ENCODE results near the gene SMG6.
A peak's percentile ranks its signal among the peaks of the same experiment; 100 is the strongest.

The SMG6 gene

DNA sequence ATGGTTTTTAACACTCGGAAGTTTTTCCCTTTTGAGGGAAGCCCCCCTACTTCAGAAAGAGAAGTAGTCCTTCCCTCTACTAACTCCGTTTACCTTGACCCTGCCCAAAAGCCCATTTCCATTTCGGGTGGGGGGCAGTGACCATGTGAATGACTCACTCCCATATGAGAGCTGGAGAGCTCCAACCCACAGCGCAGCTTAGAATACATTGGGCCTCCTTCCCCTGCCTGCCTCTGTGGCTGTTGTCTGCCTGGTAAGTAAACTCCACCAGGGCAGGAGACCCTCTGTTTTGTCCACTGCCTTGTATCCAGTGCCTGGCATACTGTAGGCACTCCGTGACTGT lies 34.7 kb upstream of the SMG6 start:
- in situ Hi-C loops (cut with MboI; ENCODE audit: low pct_unique_long_range_greater_than_20kb, low sequenced_read_pairs, unreplicated experiment): no loop called here
- no peak for DNase-seq (ENCODE audit: low spot score)
- TF ChIP-seq, protein P1, sequence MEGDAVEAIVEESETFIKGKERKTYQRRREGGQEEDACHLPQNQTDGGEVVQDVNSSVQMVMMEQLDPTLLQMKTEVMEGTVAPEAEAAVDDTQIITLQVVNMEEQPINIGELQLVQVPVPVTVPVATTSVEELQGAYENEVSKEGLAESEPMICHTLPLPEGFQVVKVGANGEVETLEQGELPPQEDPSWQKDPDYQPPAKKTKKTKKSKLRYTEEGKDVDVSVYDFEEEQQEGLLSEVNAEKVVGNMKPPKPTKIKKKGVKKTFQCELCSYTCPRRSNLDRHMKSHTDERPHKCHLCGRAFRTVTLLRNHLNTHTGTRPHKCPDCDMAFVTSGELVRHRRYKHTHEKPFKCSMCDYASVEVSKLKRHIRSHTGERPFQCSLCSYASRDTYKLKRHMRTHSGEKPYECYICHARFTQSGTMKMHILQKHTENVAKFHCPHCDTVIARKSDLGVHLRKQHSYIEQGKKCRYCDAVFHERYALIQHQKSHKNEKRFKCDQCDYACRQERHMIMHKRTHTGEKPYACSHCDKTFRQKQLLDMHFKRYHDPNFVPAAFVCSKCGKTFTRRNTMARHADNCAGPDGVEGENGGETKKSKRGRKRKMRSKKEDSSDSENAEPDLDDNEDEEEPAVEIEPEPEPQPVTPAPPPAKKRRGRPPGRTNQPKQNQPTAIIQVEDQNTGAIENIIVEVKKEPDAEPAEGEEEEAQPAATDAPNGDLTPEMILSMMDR (IDR thresholded peaks at IDR 0.05; ENCODE audit: extremely low read depth, insufficient read depth, missing control alignments): no peak

DNA sequence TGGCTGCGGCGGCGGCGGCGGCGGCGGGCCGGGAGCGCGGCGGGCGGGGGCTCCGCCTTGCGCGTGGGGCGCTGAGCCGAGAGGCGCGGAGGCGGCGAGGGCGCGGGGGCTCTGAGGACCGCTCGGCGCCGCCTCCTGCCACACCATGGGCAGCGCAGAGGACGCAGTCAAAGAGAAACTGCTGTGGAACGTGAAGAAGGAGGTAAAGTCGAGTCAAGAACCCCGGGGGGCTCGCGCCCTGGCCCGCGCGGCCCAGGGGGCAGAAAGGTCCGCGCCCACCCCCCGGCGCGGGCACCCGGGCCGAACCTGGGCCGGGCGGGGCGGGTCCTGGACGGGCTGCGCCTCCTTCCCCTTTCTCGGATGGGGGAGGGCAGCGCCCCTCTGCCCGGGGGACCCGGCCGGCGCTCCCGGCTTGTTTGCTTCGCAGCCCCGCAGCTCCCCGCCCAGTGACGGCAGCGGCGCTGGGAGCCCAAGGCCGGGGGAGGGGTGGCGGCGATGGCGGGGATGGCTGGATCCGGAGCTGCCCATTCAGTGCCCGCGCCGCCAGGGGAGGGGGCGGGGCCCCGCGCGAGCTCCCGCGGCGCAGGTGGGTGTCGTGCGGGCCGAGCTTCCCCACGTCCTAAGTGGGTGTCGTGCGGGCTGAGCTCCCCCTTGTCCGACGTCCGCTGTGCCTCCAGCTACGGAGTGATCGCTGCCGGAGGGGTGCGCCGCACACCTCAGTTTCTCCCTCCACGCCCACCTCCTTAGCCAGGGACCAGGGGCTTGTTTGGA lies 34.1 kb upstream of the SMG6 start:
- TF ChIP-seq, protein P1 (IDR thresholded peaks at IDR 0.05; ENCODE audit: extremely low read depth, insufficient read depth, missing control alignments): no peak
- in situ Hi-C loops (cut with MboI; ENCODE audit: low pct_unique_long_range_greater_than_20kb, low sequenced_read_pairs, unreplicated experiment): no loop called here
- DNase-seq (ENCODE audit: low spot score): peak; percentile 82

DNA sequence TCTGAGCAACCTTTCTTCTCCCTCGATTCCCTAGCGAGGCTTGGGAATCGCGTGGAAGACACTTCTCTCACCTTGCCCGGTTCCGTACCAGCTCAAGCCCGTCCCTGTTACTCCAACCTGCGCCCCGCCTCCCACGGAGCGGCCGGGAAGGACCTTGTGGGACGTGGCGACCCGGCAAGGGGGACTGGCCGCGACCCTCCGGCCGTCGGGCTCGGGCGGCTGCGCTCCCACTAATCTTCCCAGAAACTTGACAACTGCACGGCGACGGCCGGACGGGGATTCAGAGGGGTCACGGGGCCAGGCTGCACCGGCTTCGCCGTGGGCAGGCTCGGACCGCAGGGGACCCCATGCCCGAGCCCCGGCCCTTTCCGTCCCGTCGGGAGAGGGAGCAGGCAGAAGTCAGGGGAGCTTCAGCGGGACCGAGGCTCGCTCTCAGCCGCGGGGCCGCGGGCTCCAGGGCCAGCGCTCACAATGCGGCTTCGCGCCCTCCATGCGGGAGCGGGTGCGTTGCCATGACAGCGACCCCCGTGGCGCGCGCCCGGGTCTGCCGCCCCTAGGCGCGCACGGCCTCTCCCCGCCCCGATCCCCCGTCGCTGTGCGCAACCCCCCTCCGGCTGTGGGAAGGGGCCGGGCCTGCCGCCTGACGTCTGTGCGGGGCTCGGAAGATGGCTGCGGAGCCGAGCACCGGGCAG lies 33.4 kb upstream of the SMG6 start, which contains the start of gene SGSM2:
TSS of gene SGSM2 (plus strand) at position 650 of the 692 bp plus-strand sequence. CDS start 188 bp downstream, outside the sequence.
- TF ChIP-seq, protein P1 (IDR thresholded peaks at IDR 0.05; ENCODE audit: extremely low read depth, insufficient read depth, missing control alignments): no peak
- peak; percentile 95 for DNase-seq (ENCODE audit: low spot score)
- in situ Hi-C loops (cut with MboI; ENCODE audit: low pct_unique_long_range_greater_than_20kb, low sequenced_read_pairs, unreplicated experiment): no loop called here

DNA sequence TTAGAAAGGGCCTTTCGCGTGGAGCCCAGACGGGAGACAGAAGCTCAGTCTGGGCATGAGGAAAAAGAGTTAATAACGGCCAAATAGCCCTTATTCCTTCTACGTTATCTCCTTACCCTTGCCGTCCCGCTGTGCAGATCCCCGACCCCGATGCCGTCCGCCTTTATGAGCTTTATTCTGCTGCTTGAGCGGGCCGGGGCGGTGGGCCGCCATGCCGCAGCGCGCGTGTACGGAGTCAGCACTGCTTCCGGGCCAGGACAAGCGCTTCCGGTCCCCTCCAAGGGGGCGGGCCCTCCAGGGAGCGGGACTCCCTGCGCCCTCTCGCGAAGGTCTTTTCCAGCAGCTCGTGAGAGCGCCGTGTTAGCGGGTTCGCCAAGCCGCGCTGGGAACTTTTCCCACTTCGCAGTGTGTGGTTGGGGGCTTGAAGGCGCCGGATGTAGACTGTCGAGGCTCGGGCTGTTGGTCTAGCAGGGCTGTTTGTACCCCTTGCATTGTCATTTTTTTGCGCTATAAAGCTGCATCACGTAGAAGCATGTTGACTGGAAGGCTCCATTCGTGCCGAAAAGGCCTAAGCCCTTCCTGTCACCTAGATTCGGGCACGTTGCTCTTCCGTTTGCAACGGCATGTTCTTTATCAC lies 32.7 kb upstream of the SMG6 start, which contains the start of gene TSR1:
TSS of gene TSR1 (minus strand) at position 243 of the 637 bp plus-strand sequence. CDS start at position 213, 30 bp downstream.
- in situ Hi-C loops (cut with MboI; ENCODE audit: low pct_unique_long_range_greater_than_20kb, low sequenced_read_pairs, unreplicated experiment): no loop called here
- DNase-seq (ENCODE audit: low spot score): peak; percentile 98
- TF ChIP-seq, protein P1 (IDR thresholded peaks at IDR 0.05; ENCODE audit: extremely low read depth, insufficient read depth, missing control alignments): peak; percentile 53

DNA sequence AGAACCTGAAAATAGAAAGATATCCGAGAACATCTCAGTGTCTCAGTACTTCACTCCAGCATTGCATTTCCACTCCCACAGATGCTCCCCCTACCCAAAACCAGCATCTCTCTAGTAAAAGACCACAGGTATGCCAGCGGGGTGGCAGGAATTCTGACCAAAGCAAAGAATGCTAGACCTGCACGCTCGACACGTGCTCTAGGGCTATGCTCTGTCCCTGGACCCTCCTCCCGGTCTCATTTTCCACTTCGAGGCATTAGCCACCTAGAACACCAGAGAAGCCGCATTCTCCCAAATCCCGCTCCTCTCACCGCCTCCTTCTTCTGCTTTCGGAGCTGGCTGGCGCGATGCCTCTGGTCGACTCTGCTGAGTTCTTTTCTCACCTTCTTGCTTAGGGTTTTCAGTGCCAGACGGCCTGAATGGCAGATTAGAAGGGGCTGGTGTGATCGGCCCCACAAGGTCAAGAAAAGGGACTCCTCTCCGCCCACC lies 32.2 kb upstream of the SMG6 start:
- no peak for DNase-seq (ENCODE audit: low spot score)

DNA sequence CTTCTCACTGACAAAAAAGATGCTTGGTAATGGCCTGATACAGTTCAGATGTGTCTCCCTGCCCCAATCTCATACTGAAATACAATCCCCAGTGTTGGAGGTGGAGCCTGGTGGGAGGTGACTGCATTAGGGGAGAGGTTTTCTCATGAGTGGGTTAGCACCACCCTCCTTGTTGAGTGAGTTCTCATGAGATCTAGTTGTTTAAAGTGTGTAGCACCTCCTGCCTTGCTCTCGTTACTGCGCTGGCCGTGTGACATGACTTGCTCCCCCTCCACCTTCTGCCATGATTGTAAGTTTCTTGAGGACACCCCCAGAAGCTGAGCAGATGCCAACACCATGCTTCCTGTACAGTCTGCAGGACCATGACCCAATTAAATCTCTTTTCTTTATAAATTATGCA lies 27.7 kb upstream of the SMG6 start:
- in situ Hi-C loops (cut with MboI; ENCODE audit: low pct_unique_long_range_greater_than_20kb, low sequenced_read_pairs, unreplicated experiment): no loop called here
- DNase-seq (ENCODE audit: low spot score): no peak
- TF ChIP-seq, protein P1 (IDR thresholded peaks at IDR 0.05; ENCODE audit: extremely low read depth, insufficient read depth, missing control alignments): no peak

More for the DNA sequence above, 32.2 kb upstream of the SMG6 start:
- TF ChIP-seq, protein P1 (IDR thresholded peaks at IDR 0.05; ENCODE audit: extremely low read depth, insufficient read depth, missing control alignments): no peak
- in situ Hi-C loops (cut with MboI; ENCODE audit: low pct_unique_long_range_greater_than_20kb, low sequenced_read_pairs, unreplicated experiment): no loop called here

Measured in GM13977 (cell line).